NCI-H1105 (cell line): Measurements from ENCODE around the gene OR4D9.

Source experiments
- DNase-seq: peaks from one replicate; lab custom pipeline; 2025; lab: John Stamatoyannopoulos, UW

OR4D9 gene

DNA sequence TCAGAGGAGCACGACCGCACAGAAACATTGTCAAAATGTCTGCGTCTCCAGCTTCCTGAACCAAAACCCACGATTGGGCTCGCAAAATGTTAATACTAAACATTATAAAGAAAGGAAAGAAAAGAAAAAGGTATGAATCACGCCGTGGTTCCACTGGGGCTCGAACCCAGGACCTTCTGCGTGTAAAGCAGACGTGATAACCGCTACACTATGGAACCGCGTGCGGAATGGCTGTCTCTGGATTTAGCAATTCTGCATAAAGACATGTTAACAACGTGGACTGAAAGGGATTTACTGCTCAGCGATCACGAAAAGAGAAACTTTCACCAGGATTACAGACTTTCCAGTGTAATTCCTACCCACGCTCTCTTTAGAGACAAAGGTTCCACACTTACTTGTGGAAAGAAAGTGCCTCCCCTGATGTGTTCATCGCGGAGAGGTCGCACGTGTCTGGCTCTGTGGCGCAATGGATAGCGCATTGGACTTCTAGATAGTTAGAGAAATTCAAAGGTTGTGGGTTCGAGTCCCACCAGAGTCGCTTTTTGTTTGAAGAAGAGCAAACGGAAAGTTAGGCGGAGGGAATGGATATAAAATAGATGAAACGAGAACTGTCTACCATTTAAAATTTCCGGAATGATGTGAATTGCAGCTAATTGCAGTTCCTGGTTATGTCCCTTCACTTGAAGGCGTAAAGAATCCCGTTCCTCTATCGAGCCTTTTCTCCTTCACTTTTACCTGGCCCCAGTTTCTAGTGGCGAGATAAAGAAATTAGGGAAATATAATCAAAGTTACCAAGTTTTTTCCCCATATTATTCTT is 39.7 kb downstream of the OR4D9 start:
- peak; percentile 78 for DNase-seq

DNA sequence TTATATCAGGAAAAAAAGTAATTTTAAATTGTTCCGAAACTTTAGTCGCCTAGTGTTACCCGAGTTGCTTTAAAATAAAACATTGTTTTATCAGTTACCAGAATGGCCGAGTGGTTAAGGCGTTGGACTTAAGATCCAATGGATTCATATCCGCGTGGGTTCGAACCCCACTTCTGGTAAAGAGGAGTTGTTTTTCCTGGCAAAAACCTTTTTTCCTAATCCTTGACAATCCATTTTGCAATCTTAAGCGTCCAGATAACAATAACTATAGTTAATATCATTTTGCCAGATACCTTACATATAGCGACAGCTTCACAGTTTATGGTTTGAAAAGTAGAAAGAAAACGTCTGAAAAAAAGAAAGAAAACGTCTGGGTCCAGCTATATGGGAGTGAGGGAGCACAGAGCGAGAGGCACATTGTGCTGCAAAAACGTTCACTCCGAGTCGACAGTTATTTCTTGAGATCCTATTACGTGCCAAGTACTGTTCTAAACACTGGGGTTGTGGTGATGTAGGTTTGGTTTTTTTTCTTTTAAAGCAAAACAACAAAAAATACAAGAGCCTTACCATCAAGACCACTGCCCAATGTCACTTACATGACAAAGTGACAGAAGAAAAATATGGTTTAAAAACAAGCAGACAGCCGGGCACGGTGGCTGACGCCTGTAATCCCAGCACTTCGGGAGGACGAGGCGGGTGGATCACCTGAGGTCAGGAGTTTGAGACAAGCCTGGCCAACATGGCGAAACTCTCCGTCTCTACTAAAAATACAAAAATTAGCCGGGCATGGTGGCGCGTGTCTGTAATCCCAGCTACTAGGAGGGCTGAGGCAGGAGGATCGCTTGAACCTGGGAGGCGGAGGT is 40.6 kb downstream of the OR4D9 start:
- DNase-seq, result no peak

- no peak for DNase-seq
Observed at GRCh38 chr11:59552844-59553243, 41.5 kb downstream of the OR4D9 start.

GRCh38 chr11:59553323-59553722 is 42.0 kb downstream of the OR4D9 start:
- DNase-seq, result no peak

GRCh38 chr11:59555601-59556114 is 44.3 kb downstream of the OR4D9 start:
- DNase-seq, result no peak

DNA sequence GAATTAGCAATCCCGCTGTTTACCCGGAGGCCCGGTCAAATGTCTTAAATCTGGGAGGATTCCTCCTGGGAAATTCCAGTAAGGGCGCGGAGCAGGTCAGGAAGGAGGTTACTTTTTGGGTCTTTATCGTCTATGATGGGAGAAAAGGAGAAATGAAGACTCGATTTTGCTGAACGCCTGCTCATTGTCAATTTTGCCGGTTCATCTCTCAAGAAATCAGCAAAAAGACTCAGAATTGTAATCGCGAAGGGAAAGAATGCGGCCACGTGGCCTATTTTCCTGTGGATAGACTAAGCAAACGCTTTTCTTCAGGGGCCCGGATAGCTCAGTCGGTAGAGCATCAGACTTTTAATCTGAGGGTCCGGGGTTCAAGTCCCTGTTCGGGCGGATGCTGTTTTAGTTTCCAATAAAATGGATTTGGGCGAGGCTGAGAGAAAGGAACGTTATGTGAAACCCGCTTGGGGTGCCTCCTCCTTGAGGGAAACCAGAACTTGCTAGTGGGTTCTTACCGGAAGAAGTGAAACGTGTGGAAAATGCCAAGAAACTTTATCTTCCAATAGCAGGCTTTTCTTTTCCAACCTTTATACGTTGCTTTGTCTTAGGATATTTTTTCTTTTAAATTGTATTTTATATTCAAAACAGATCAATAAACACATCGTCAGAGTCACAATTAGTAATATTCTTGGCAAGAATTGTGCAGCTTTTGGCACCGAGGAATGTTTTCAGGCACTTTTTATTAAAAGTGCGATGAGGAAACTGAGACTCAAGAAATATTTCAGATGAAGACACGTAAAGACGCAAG is 45.0 kb downstream of the OR4D9 start:
- peak; percentile 3 for DNase-seq

- DNase-seq, result no peak
Observed at GRCh38 chr11:59556917-59557348, 45.6 kb downstream of the OR4D9 start.

- DNase-seq, result no peak
Observed at GRCh38 chr11:59558270-59558643, 46.9 kb downstream of the OR4D9 start.

GRCh38 chr11:59559886-59560285 is 48.5 kb downstream of the OR4D9 start:
- no peak for DNase-seq

- DNase-seq, result peak; percentile 70
Observed at GRCh38 chr11:59560290-59560701, 49.0 kb downstream of the OR4D9 start.

DNA sequence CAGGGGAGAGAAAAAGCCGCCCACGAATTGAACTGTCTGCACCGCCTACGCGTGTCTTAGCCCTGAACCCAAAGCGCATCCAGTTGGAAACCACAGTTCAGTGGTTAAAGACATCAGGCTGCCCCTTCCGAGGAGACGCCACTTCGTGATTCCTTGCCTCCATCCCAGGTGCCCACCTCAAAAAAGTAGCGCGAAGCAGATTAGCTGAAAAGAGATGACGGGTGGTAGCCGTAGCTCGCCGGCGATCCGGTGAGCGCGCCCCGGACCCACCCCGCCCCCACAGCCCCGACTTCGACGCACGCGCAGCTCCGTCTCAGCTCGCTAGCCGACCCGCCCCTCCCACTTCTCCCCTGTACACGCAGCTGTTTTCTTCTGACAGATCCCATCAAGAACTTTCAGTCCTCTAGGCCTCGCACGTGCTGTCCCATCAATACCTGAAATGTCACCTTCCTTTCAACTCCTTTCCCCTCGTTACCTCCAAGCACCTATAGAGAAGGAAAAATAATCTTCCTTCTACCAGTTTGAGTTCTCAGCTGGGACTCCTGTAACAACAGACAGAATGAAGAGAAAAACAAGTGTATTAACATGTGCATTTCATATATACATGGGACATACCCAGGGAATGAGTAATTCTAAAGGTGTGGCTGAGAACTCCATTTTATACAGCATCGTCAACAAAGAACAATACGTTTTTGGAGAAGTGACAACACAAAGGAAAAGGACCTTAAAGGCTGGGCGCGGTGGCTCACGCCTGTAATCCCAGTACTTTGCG is 49.5 kb downstream of the OR4D9 start:
- DNase-seq, result peak; percentile 70

DNA sequence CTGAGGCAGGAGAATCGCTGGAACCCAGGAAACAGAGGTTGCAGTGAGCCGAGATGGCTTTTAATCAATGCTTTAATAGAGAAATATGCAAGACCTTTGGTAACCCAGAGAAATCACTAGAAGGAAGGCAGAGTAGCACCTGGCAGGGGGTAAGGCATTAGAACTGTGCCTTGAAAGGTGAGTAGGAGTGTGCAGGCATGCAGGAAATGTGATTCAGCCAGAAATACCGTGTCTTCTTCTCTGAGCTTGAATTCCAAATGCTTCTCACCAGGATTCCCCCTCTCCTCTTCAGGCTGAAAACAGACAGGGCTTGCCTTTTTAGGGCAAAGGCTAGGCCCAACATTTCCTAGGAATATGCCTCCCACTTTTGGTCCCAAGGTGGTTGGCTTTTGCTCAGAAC is 51.0 kb downstream of the OR4D9 start:
- DNase-seq, result no peak
